OCI-LY1 (cell line): ENCODE results near the gene UNC5A.

Experiments used
- CTCF ChIP-seq: fragments of 200-600 bp; sonication (generic), shearing (Covaris generic); IDR thresholded peaks from 2 replicates; pipeline ENCODE4 v1.5.1; 2017; ENCODE audit warnings: mild to moderate bottlenecking, antibody characterized with exemption, low read length, moderate library complexity, mixed read lengths
- EZH2 ChIP-seq: fragments of 200-600 bp; sonication (generic), shearing (Covaris generic); IDR thresholded peaks from 2 replicates; pipeline ENCODE4 v1.8.0; 2017; ENCODE audit warnings: borderline replicate concordance, mixed run types, mild to moderate bottlenecking, antibody characterized with exemption, low read length, moderate library complexity, mixed read lengths

DNA sequence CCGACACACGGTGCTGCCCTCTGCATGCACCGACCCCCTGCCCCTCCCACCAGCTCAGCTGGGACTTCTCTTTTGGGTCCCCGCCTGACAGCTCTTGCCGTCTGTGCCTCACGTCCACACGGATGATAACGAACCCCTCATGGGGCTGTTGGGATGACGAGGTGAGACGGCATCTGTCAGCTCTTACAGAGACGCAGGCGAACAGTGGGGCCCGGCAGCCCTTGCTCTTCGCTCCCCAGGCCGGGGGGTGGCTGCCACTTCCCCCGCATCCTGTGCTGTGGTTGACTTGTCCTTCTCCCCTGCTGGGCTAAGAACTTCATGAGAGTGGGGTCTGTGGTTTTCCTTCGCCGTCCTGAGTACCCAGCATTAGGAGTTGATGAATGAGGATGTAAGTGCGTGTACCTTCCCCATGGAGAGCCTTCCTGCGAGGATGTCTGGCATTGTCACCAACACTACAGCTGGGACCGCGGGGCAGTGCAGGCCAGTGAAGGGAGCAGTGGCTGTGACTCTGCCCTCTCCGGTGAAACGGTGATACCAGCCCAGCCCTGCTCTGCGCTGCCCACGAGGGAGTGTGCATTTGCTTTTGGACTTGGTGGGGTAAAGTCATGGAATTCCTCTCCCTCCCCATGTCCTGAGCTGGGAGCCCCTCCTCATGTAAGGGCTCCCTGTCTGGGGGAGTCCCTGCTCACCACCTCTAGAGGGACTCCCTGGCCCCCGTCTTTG is 65.6 kb downstream of the UNC5A start:
- no peak for TF ChIP-seq CTCF
- no peak for TF ChIP-seq EZH2
